ENCODE results near the gene ZNF516. TPM values are rescaled to one million over a fixed set of nuclear protein-coding genes. Genes with fewer than 3 reads are reported as not detected.

ZNF516 gene
- total and polyA plus RNA-seq, 2 experiments from 2014 or later: 17.8 to 29.4 TPM

- no peaks in the 10 kb centered on the region for H3K27me3 ChIP-seq (replicated peaks; ENCODE audit: insufficient read depth)
- H3K27ac ChIP-seq: no peak overlapping the region
- 54 to 55% methylated on average over 9 of the region's 9 CpGs for WGBS, 2 experiments (ENCODE audit: low coverage in 1 of 2, low lambda C conversion rate in 2 of 2, missing lambda C conversion rate in 2 of 2)
- no peaks in the 10 kb centered on the region for H4K20me1 ChIP-seq (ENCODE audit: insufficient read depth)
- H3K79me2 ChIP-seq (ENCODE audit: insufficient read depth): no peaks in the 10 kb centered on the region
- no peaks in the 10 kb centered on the region for H3K9me3 ChIP-seq (ENCODE audit: low read depth)
- no peak overlapping the region for H3K4me2 ChIP-seq (ENCODE audit: unreplicated experiment)
- H3K36me3 ChIP-seq (ENCODE audit: low read depth): no peaks in the 10 kb centered on the region
- TF ChIP-seq EZH2 (IDR thresholded peaks at IDR 0.05; ENCODE audit: insufficient read depth, poor library complexity, severe bottlenecking) (no peak), EZH2phosphoT487 (IDR thresholded peaks at IDR 0.05; ENCODE audit: insufficient read depth, low read depth) (no peak)
- H3K9ac ChIP-seq: no peak overlapping the region
- H2AFZ ChIP-seq: no peak overlapping the region
- H3K4me1 ChIP-seq (ENCODE audit: insufficient read depth): no peaks in the 10 kb centered on the region
- DNase-seq: no peak
- no peaks in the 10 kb centered on the region for H3K9me2 ChIP-seq (ENCODE audit: insufficient read depth)
- no peaks in the 10 kb centered on the region for H3F3A ChIP-seq (ENCODE audit: insufficient read depth)
- no peak overlapping the region for H3K4me3 ChIP-seq
- in situ Hi-C loops (cut with MboI): no loop called here
These were observed 157.0 kb downstream of the ZNF516 start for GRCh38 chr18:76338088-76338487.

GRCh38 chr18:76335859-76336640 lies 159.0 kb downstream of the ZNF516 start:
- no peak for TF ChIP-seq EZH2phosphoT487 (IDR thresholded peaks at IDR 0.05; ENCODE audit: insufficient read depth, low read depth)
- in situ Hi-C loops (cut with MboI): no loop called here
- no peaks in the 10 kb centered on the region for H3K79me2 ChIP-seq (ENCODE audit: insufficient read depth)
- WGBS, 2 experiments (ENCODE audit: low coverage in 1 of 2, low lambda C conversion rate in 2 of 2, missing lambda C conversion rate in 2 of 2): 73 to 75% methylated on average over 10 of the region's 10 CpGs
- H2AFZ ChIP-seq: no peak overlapping the region
- no peaks in the 10 kb centered on the region for H3K27me3 ChIP-seq (replicated peaks; ENCODE audit: insufficient read depth)
- no peak overlapping the region for H3K4me3 ChIP-seq
- H3K36me3 ChIP-seq (ENCODE audit: low read depth): no peaks in the 10 kb centered on the region
- DNase-seq: no peak
- H3K4me2 ChIP-seq (ENCODE audit: unreplicated experiment): no peak overlapping the region
- no peaks in the 10 kb centered on the region for H3K9me2 ChIP-seq (ENCODE audit: insufficient read depth)
- no peaks in the 10 kb centered on the region for H4K20me1 ChIP-seq (ENCODE audit: insufficient read depth)
- no peaks in the 10 kb centered on the region for H3K4me1 ChIP-seq (ENCODE audit: insufficient read depth)
- peaks cover 2% of the 10 kb centered on the region for H3K9me3 ChIP-seq (ENCODE audit: low read depth)
- no peaks in the 10 kb centered on the region for H3F3A ChIP-seq (ENCODE audit: insufficient read depth)
- no peak overlapping the region for H3K27ac ChIP-seq
- H3K9ac ChIP-seq: no peak overlapping the region

GRCh38 chr18:76328140-76328539 lies 166.9 kb downstream of the ZNF516 start:
- Histone ChIP-seq H3K27me3 (replicated peaks; ENCODE audit: insufficient read depth) (no peaks in the 10 kb centered on the region; the same call in 1 of the 2 replicates), H3K4me2 (ENCODE audit: unreplicated experiment) (no peak overlapping the region), H3K9me3 (ENCODE audit: low read depth) (peaks cover 2% of the 10 kb centered on the region), H3K4me3 (no peak overlapping the region), H3K27ac (no peak overlapping the region), H3K9me2 (ENCODE audit: insufficient read depth) (no peaks in the 10 kb centered on the region), H4K20me1 (ENCODE audit: insufficient read depth) (no peaks in the 10 kb centered on the region), H3K36me3 (ENCODE audit: low read depth) (no peaks in the 10 kb centered on the region), H3K9ac (no peak overlapping the region), H2AFZ (no peak overlapping the region), H3K4me1 (ENCODE audit: insufficient read depth) (no peaks in the 10 kb centered on the region), H3K79me2 (ENCODE audit: insufficient read depth) (no peaks in the 10 kb centered on the region), H3F3A (ENCODE audit: insufficient read depth) (no peaks in the 10 kb centered on the region)
- TF ChIP-seq EZH2phosphoT487 (IDR thresholded peaks at IDR 0.05; ENCODE audit: insufficient read depth, low read depth): no peak
- no peak for TF ChIP-seq EZH2 (IDR thresholded peaks at IDR 0.05; ENCODE audit: insufficient read depth, poor library complexity, severe bottlenecking)
- WGBS, 2 experiments (ENCODE audit: low coverage in 1 of 2, low lambda C conversion rate in 2 of 2, missing lambda C conversion rate in 2 of 2): 37% methylated on average over 4 of the region's 4 CpGs
- no peak for DNase-seq
- in situ Hi-C loops (cut with MboI): no loop called here

GRCh38 chr18:76323891-76324290 lies 171.2 kb downstream of the ZNF516 start:
- DNase-seq: no peak
- Histone ChIP-seq H3K4me3 (no peak overlapping the region), H3K9me3 (ENCODE audit: low read depth) (no peaks in the 10 kb centered on the region), H3K79me2 (ENCODE audit: insufficient read depth) (no peaks in the 10 kb centered on the region), H3K36me3 (ENCODE audit: low read depth) (no peaks in the 10 kb centered on the region), H3K27ac (no peak overlapping the region), H4K20me1 (ENCODE audit: insufficient read depth) (no peaks in the 10 kb centered on the region), H3F3A (ENCODE audit: insufficient read depth) (no peaks in the 10 kb centered on the region), H3K27me3 (replicated peaks; ENCODE audit: insufficient read depth) (no peaks in the 10 kb centered on the region; the same call in 1 of the 2 replicates), H3K9me2 (ENCODE audit: insufficient read depth) (no peaks in the 10 kb centered on the region), H2AFZ (no peak overlapping the region), H3K4me1 (ENCODE audit: insufficient read depth) (no peaks in the 10 kb centered on the region), H3K9ac (no peak overlapping the region), H3K4me2 (ENCODE audit: unreplicated experiment) (no peak overlapping the region)
- in situ Hi-C loops (cut with MboI): no loop called here
- no peak for TF ChIP-seq EZH2phosphoT487 (IDR thresholded peaks at IDR 0.05; ENCODE audit: insufficient read depth, low read depth)
- TF ChIP-seq EZH2 (IDR thresholded peaks at IDR 0.05; ENCODE audit: insufficient read depth, poor library complexity, severe bottlenecking): no peak
- 83% methylated on average over 7 of the region's 7 CpGs for WGBS, 2 experiments (ENCODE audit: low coverage in 1 of 2, low lambda C conversion rate in 2 of 2, missing lambda C conversion rate in 2 of 2)

Measured in GM23248 (cell line).